ENCODE measurements around the gene CRYBG3.
"Not testable (repeated sequence)": the region's sequence is repeated elsewhere in the genome, so short reads cannot be mapped to it uniquely, and the experiment has no call there.

CRYBG3 gene

GRCh38 chr3:97896129-97896528 is 74.3 kb downstream of the CRYBG3 start:
- DNase-seq (ENCODE audit: low spot score) (no peak), FAIRE-seq (no peak)

GRCh38 chr3:97896547-97896946 is 74.7 kb downstream of the CRYBG3 start:
- DNase-seq (ENCODE audit: low spot score) (no peak), FAIRE-seq (no peak)

GRCh38 chr3:97899331-97899730 is 77.5 kb downstream of the CRYBG3 start:
- DNase-seq (ENCODE audit: low spot score) (no peak), FAIRE-seq (no peak)

GRCh38 chr3:97901313-97902248 is 79.8 kb downstream of the CRYBG3 start:
- FAIRE-seq (no peak), DNase-seq (ENCODE audit: low spot score) (no peak)

GRCh38 chr3:97909830-97910229 is 88.0 kb downstream of the CRYBG3 start:
- not testable (repeated sequence) for DNase-seq (ENCODE audit: low spot score); FAIRE-seq

- not testable (repeated sequence) for FAIRE-seq
Measured at GRCh38 chr3:97910236-97910831, 88.5 kb downstream of the CRYBG3 start.

GRCh38 chr3:97910931-97911351 is 89.1 kb downstream of the CRYBG3 start:
- DNase-seq (ENCODE audit: low spot score) (no peak), FAIRE-seq (no peak)

More at GRCh38 chr3:97910236-97910831, 88.5 kb downstream of the CRYBG3 start:
- not testable (repeated sequence) for DNase-seq (ENCODE audit: low spot score)

- no peak for DNase-seq (ENCODE audit: low spot score)
- FAIRE-seq: no peak
Measured at GRCh38 chr3:97911459-97911858, 89.6 kb downstream of the CRYBG3 start.

- DNase-seq (ENCODE audit: low spot score): peak; percentile 46
- FAIRE-seq: no peak
Measured at GRCh38 chr3:97914388-97914787, 92.6 kb downstream of the CRYBG3 start.

GRCh38 chr3:97916576-97916975 is 94.8 kb downstream of the CRYBG3 start:
- FAIRE-seq (no peak), DNase-seq (ENCODE audit: low spot score) (no peak)

GRCh38 chr3:97917813-97918536 is 96.2 kb downstream of the CRYBG3 start:
- DNase-seq (ENCODE audit: low spot score): no peak
- FAIRE-seq: no peak

GRCh38 chr3:97927704-97928103 is 105.9 kb downstream of the CRYBG3 start:
- FAIRE-seq (no peak), DNase-seq (ENCODE audit: low spot score) (no peak)

GRCh38 chr3:97928986-97929385 is 107.2 kb downstream of the CRYBG3 start:
- FAIRE-seq: no peak
- DNase-seq (ENCODE audit: low spot score): no peak

GRCh38 chr3:97930018-97930417 is 108.2 kb downstream of the CRYBG3 start:
- FAIRE-seq (no peak), DNase-seq (ENCODE audit: low spot score) (no peak)

GRCh38 chr3:97931218-97931617 is 109.4 kb downstream of the CRYBG3 start:
- DNase-seq (ENCODE audit: low spot score) (no peak), FAIRE-seq (no peak)

GRCh38 chr3:97932387-97932801 is 110.6 kb downstream of the CRYBG3 start:
- DNase-seq (ENCODE audit: low spot score): no peak
- no peak for FAIRE-seq

GRCh38 chr3:97934980-97935695 is 113.3 kb downstream of the CRYBG3 start:
- FAIRE-seq (no peak), DNase-seq (ENCODE audit: low spot score) (no peak)

GRCh38 chr3:97935842-97936241 is 114.0 kb downstream of the CRYBG3 start:
- FAIRE-seq: no peak
- no peak for DNase-seq (ENCODE audit: low spot score)

GRCh38 chr3:97937205-97937604 is 115.4 kb downstream of the CRYBG3 start:
- DNase-seq (ENCODE audit: low spot score) (no peak), FAIRE-seq (no peak)

GRCh38 chr3:97938444-97938843 is 116.6 kb downstream of the CRYBG3 start:
- DNase-seq (ENCODE audit: low spot score): no peak
- peak; percentile 61 for FAIRE-seq

- no peak for FAIRE-seq
Measured at GRCh38 chr3:97939401-97939800, 117.6 kb downstream of the CRYBG3 start.

More at GRCh38 chr3:97939401-97939800, 117.6 kb downstream of the CRYBG3 start:
- no peak for DNase-seq (ENCODE audit: low spot score)
